ENCODE data around the gene BBS4.
"Not testable (repeated sequence)": the region's sequence is repeated elsewhere in the genome, so short reads cannot be mapped to it uniquely, and the experiment has no call there.

BBS4 gene

DNA sequence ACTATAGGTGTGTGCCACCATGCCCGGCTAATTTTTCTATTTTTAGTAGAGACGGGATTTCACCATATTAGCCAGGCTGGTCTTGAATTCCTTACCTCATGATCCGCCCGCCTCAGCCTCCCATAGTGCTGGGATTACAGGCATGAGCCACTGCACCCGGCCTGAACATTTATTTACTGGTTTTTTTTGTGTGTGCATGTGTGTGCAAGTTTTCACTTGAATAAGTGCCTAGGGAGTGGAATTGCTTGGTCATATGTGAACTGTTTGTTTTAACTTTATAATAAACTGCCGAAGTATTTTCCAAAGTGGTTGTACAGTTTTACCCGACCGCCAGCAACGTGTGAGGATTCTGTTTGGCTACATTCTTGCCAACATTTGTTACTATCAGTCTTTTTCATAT is 14.1 kb downstream of the BBS4 start:
- no peak for DNase-seq

DNA sequence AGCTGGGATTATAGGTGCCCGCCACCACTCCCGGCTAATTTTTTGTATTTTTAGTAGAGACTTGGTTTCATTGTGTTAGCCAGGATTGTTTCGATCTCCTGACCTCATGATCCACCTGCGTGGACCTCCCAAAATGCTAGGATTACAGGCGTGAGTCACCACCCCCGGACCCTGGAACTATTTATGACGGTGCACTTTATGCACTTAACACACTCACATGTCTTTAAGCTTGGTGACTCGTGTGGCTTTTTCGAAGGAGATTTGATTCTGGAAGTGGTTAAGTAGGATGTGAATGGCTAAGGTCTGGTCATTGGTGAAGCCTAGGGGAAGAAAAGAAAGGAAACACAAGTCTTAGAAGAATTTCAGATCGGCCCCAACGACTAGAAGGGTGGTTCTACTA is 20.3 kb downstream of the BBS4 start:
- no peak for DNase-seq

GRCh38 chr15:72708551-72709303 is 22.7 kb downstream of the BBS4 start:
- not testable (repeated sequence) for DNase-seq

DNA sequence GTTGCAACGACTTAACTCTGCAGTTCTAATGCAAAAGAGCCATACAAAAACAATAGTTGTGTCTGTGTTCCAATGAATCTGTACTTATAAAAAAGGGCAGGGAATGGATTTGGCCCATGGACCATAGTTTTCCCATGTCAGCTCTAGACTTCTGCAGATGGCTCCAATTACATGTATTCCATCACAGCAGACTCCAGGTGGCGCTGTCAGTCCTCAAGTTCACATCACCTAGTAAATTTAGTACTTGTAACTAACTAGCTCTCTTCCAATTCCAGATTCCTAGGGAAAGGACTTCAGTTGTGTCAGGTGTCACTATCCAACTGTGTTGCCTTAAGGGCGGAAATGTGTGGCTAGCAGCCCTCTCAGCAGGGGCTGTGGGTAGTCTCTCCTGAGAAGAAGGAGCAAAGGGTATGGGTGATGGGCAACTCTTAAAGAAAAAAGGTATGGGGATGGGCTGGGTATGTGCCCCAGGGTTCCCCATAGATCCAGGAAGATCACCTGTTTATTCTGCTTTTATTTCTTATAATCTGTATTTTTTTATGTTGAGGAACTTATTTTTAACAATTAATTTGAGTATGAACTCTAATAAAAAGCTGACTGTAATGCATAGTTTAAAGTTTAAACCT is 36.2 kb downstream of the BBS4 start:
- peak; percentile 27 to 66 (median 43) for DNase-seq

GRCh38 chr15:72724028-72724427 is 38.0 kb downstream of the BBS4 start:
- no peak for DNase-seq

- no peak for DNase-seq
Observed at GRCh38 chr15:72725446-72725845, 39.4 kb downstream of the BBS4 start.

DNA sequence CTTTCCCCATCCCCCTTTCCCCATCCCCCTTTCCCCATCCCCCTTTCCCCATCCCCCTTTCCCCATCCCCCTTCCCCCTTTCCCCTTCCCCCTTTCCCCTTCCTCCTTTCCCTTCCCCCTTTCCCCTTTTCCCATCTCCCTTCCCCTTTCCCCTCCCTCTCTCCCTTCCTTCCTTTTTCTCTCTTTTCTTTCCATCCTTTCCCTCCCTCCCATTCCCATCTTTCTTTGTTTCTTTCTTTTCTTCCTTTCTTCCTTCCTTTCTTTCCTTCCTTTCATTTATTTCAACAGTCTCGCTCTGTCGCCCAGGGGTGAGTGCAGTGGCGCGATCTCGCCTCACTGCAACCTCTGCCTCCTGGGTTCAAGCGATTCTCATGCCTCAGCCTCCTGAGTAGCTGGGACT is 39.8 kb downstream of the BBS4 start:
- not testable (repeated sequence) for DNase-seq

GRCh38 chr15:72727154-72727553 is 41.1 kb downstream of the BBS4 start:
- no peak for DNase-seq

DNA sequence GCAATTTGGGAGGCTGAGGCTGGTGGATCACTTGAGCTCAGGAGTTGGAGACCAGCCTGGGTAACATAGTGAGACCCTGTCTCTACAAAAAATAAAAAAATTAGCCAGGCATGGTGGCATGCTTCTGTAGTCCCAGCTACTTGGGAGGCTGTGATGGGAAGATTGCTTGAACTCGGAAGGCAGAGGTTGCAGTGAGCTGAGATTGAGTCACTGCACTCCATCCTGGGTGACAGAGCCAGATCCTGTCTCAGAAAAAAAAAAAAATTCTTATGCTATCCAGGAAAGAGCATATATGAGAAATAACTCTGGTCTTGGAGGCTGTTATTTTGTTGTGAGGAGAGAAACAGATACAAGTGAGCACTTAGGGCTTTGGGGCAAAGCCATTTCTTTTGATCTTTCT is 42.2 kb downstream of the BBS4 start:
- DNase-seq: not testable (repeated sequence)

DNA sequence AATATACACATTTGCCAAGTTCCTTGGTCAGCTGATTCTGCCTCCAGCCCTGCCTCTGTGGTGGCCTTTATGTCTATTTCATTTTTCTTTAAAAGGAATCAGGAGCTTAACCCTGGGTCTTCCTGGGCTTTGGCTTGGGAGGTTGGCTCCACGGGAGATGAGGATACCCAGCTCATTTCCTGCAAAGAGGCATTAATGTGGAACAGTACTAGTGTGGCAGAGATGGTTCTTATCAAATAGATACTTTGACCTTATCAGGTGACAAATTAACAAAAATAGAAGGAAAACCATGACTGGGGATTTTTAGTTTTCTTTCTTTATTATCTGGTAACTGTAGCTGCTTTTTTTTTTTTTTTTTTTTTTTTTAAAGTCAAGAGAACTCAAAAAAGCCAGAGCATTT is 42.8 kb downstream of the BBS4 start:
- DNase-seq: no peak

DNA sequence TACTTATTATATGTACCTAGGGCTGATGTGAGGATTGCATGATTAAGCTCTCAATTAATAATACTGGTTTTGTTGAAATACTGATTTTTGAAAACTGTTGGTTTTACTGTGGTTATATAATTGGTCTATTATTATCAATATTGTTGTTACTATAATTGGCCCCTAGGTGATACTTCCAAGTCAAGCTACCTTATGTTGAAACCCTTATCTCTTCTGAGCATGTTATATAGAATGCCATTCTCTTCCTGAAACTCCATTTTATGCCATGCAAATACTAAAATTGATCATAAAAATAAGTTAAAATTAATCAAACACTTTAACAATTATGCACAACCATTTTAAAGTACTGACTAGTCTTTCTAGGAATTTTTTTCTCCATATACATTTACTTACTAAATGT is 46.1 kb downstream of the BBS4 start:
- DNase-seq: no peak

DNA sequence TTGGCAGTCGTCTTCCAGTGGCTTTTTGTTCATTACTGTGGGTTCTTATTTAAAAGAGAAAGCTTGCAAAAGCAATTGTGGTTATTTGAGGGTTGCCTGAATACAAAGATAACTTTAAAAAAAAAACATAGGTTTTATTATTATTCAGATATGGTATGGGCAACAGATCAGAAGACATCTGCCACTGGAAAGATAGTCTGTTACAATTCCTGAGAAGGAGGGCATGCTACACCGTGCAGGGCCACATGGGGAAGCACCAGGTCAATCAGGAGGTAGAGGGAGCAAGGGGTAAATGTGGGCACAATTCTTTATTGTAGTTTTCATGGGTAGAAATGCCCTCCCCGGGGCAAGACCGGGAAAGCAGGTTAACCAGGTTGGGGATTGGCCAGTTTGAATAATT is 46.5 kb downstream of the BBS4 start:
- DNase-seq: no peak

GRCh38 chr15:72733941-72734738 is 48.1 kb downstream of the BBS4 start:
- DNase-seq: no peak

GRCh38 chr15:72735111-72735510 is 49.1 kb downstream of the BBS4 start:
- no peak for DNase-seq

GRCh38 chr15:72737061-72737460 is 51.1 kb downstream of the BBS4 start:
- no peak for DNase-seq

- DNase-seq: no peak
Observed at GRCh38 chr15:72737723-72738122, 51.7 kb downstream of the BBS4 start.

DNA sequence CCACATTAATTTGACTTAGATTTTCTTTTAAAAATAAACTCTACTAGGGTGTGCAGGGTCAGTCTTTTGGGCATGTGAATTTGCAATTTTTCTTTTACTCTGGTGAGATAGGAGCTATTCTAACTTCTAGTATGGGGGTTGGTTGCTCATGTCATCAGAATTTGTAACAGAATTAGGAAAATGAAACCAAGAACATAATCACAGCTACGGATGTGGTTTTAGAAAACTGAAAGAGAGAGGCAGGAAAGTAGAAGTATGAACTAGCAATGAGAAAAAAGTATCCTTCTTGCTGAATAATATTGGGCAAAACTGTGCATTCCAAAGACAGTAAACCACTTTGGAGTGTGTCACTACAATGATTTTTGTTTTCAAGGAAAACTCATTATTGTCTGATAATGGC is 54.2 kb downstream of the BBS4 start:
- peak in 1 of 5 donors; percentile 44 for DNase-seq

- DNase-seq: no peak
Observed at GRCh38 chr15:72749700-72750099, 63.7 kb downstream of the BBS4 start.

DNA sequence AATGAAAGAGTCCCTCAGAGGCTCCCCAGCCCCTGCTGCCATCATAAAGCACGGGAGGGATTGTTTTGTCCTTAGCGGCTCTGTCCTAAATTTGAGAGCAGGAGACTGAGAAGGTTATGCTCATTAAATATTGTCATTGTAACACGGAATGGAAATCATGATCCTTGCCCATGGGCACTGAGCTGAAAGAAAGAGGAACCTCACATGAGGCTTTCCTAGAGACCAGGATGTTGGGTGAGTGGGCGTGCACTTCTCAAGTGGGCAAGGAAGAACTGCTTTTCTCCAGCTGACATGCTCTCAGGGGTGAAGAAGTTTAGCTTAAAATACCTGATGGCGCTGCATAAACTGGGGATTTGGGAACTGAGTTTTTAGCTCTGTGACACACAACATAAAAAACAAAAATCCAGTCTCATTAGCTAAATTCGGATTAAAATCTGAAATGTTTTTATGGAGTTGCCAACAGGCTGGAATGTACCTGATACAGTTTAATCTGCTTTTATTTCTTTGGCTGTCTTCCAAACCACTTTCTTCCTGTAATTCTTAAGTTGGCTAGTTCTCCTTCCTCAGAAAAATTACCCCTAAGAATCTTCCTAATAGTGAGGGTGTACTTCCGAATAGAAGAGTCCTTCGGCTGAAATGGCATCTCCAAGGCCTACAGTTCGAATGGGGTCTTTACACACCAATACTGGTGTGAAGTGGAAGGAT is 65.9 kb downstream of the BBS4 start:
- DNase-seq: no peak

DNA sequence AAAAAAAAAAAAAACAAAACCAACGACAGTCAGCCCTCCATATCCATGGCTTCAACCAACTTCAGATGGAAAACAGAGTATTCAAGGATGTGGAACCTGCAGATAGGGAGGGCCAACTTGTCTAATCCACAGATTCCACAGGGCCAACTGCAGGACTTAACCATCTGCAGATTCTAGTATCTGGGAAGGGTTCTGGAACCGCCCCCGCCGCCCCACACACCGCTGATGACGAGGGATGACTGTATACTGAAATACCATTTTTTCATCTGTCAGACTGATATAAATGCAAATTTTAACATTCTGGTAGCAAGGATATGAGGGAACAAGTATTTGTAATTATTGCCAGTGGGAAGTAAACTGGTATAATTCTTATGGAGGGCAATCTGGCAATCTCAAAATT is 68.1 kb downstream of the BBS4 start:
- DNase-seq: no peak

GRCh38 chr15:72758182-72758581 is 72.2 kb downstream of the BBS4 start:
- no peak for DNase-seq

- no peak for DNase-seq
Observed at GRCh38 chr15:72760590-72761260, 74.7 kb downstream of the BBS4 start.

- DNase-seq: no peak
Observed at GRCh38 chr15:72764656-72765055, 78.6 kb downstream of the BBS4 start.

Measured in T-helper 1 cell (primary cell).